Neural progenitor cell (in vitro differentiated cells): ENCODE data around the gene OTX1. TPM values are rescaled to one million over a fixed set of nuclear protein-coding genes. Genes with fewer than 3 reads are reported as not detected.
A peak's percentile ranks its signal among the peaks of the same experiment; 100 is the strongest.

ENCODE experiments used
- DNase-seq: peaks from one replicate; pipeline ENCODE4 v3.0.0-alpha.2; 2016; ENCODE audit warnings: low spot score
- H2AFZ ChIP-seq: fragments of 200-600 bp; sonication (generic); replicated peaks from 2 replicates; pipeline ENCODE4 v1.6.1; 2016; ENCODE audit warnings: antibody characterized with exemption
- H3F3A ChIP-seq: fragments of 200-600 bp; sonication (generic); 2 replicates; pipeline ENCODE4 v1.6.1; 2016; ENCODE audit warnings: antibody characterized with exemption, low read depth
- H3K27ac ChIP-seq: fragments of 200-600 bp; sonication (generic); 2 replicates; pipeline ENCODE4 v1.5.1; 2016; ENCODE audit warnings: mild to moderate bottlenecking
- H3K27me3 ChIP-seq: fragments of 200-600 bp; sonication (generic); 2 replicates; pipeline ENCODE4 v1.6.1; 2016; ENCODE audit warnings: mild to moderate bottlenecking, moderate library complexity
- H3K36me3 ChIP-seq: fragments of 200-600 bp; sonication (generic); 2 replicates; pipeline ENCODE4 v1.5.1; 2016
- H3K4me1 ChIP-seq: fragments of 200-600 bp; sonication (generic); 2 replicates; pipeline ENCODE4 v1.6.1; 2016; ENCODE audit warnings: mixed run types
- H3K4me2 ChIP-seq: fragments of 200-600 bp; sonication (generic); 2 replicates; pipeline ENCODE4 v1.6.1; 2016
- H3K4me3 ChIP-seq: fragments of 200-600 bp; sonication (generic); 2 replicates; pipeline ENCODE4 v1.5.1; 2016
- H3K79me2 ChIP-seq: fragments of 200-600 bp; sonication (generic); 2 replicates; pipeline ENCODE4 v1.6.1; 2016; ENCODE audit warnings: low read depth
- H3K9ac ChIP-seq: fragments of 200-600 bp; sonication (generic); 2 replicates; pipeline ENCODE4 v1.6.1; 2016
- H3K9me3 ChIP-seq: fragments of 200-600 bp; sonication (generic); 2 replicates; pipeline ENCODE4 v1.5.1; 2016; ENCODE audit warnings: low read depth
- H4K20me1 ChIP-seq: fragments of 200-600 bp; sonication (generic); 2 replicates; pipeline ENCODE4 v1.6.1; 2016; ENCODE audit warnings: low read depth
- H3K27ac Mint-ChIP-seq: 3 replicates; pipeline ENCODE4 v1.8.0; 2021; ENCODE audit warnings: mixed read lengths
- H3K27me3 Mint-ChIP-seq: 2 replicates; pipeline ENCODE4 v1.8.0; 2022; ENCODE audit warnings: low read depth, mild to moderate bottlenecking, inconsistent platforms, moderate library complexity, mixed read lengths; ENCODE audit not compliant: insufficient read depth
- H3K36me3 Mint-ChIP-seq: 3 replicates; pipeline ENCODE4 v1.8.0; 2021; ENCODE audit warnings: mixed read lengths
- H3K4me1 Mint-ChIP-seq: 3 replicates; pipeline ENCODE4 v1.8.0; 2021; ENCODE audit warnings: mixed read lengths
- H3K4me3 Mint-ChIP-seq: 3 replicates; pipeline ENCODE4 v1.8.0; 2021; ENCODE audit warnings: mild to moderate bottlenecking, moderate library complexity, mixed read lengths
- H3K9me3 Mint-ChIP-seq: 3 replicates; pipeline ENCODE4 v1.8.0; 2020; ENCODE audit warnings: mixed read lengths
- CTCF ChIP-seq: fragments of 200-600 bp; sonication (generic); IDR thresholded peaks from 2 replicates; pipeline ENCODE4 v1.5.1; 2017; ENCODE audit warnings: antibody characterized with exemption, mild to moderate bottlenecking
- EZH2 ChIP-seq: fragments of 200-600 bp; sonication (generic); IDR thresholded peaks from 2 replicates; pipeline ENCODE4 v1.6.1; 2017; ENCODE audit warnings: antibody characterized with exemption, mild to moderate bottlenecking, moderate library complexity
- EZH2phosphoT487 ChIP-seq: fragments of 200-600 bp; sonication (generic); IDR thresholded peaks from 2 replicates; pipeline ENCODE4 v1.6.1; 2017; ENCODE audit warnings: antibody characterized with exemption
- total RNA-seq: library from RNA; depleted of rRNA; stranded (reverse); fragments of >200 nt; gene quantifications from 2 replicates; pipeline ENCODE4 v1.2.3, GENCODE V29; 2015; ENCODE audit warnings: low replicate concordance

Gene OTX1
- total RNA-seq, 1 donor from 2014 or later: 7.9 TPM

- no peaks in the 10 kb centered on the region for H3K27me3 Mint-ChIP-seq
- peak overlapping the region; percentile 78 for H3K27ac Mint-ChIP-seq
- peaks cover 81% of the 10 kb centered on the region for H3K4me1 ChIP-seq
Measured at GRCh38 chr2:63007813-63008458, 42.7 kb upstream of the OTX1 start.

GRCh38 chr2:63008838-63009237 is 41.8 kb upstream of the OTX1 start:
- Histone ChIP-seq H3K27ac (peak overlapping the region; percentile 47), H3K4me1 (peaks cover 89% of the 10 kb centered on the region), H2AFZ (no peak overlapping the region), H3K4me3 (no peak overlapping the region), H3K4me2 (peak overlapping the region; percentile 72), H3K79me2 (peaks cover 6% of the 10 kb centered on the region), H3F3A (peaks cover 61% of the 10 kb centered on the region), H3K27me3 (no peaks in the 10 kb centered on the region), H3K9me3 (no peaks in the 10 kb centered on the region), H4K20me1 (no peaks in the 10 kb centered on the region), H3K9ac (no peak overlapping the region), H3K36me3 (no peaks in the 10 kb centered on the region)
- no peak for DNase-seq
- Mint-ChIP-seq H3K9me3 (no peaks in the 10 kb centered on the region), H3K27me3 (no peaks in the 10 kb centered on the region), H3K4me1 (peaks cover 85% of the 10 kb centered on the region), H3K36me3 (peaks cover 3% of the 10 kb centered on the region), H3K4me3 (no peak overlapping the region), H3K27ac (peak overlapping the region; percentile 88)
- TF ChIP-seq EZH2 (no peak), CTCF (no peak), EZH2phosphoT487 (no peak)

More at GRCh38 chr2:63007813-63008458, 42.7 kb upstream of the OTX1 start:
- Histone ChIP-seq H3K36me3 (no peaks in the 10 kb centered on the region), H4K20me1 (no peaks in the 10 kb centered on the region), H3F3A (peaks cover 52% of the 10 kb centered on the region), H3K9me3 (no peaks in the 10 kb centered on the region), H2AFZ (no peak overlapping the region), H3K9ac (no peak overlapping the region), H3K27ac (peak overlapping the region; percentile 47), H3K4me2 (peak overlapping the region; percentile 72), H3K27me3 (no peaks in the 10 kb centered on the region), H3K79me2 (peaks cover 6% of the 10 kb centered on the region), H3K4me3 (peak overlapping the region; percentile 11)
- Mint-ChIP-seq H3K9me3 (no peaks in the 10 kb centered on the region), H3K4me1 (peaks cover 82% of the 10 kb centered on the region), H3K4me3 (peak overlapping the region; percentile 54), H3K36me3 (peaks cover 5% of the 10 kb centered on the region)
- TF ChIP-seq EZH2 (no peak), CTCF (no peak), EZH2phosphoT487 (peak; percentile 89)
- DNase-seq: peak; percentile 80

- Histone ChIP-seq H3K27me3 (no peaks in the 10 kb centered on the region), H3K27ac (peak overlapping the region; percentile 23), H3K36me3 (no peaks in the 10 kb centered on the region), H3K9ac (no peak overlapping the region), H3K4me2 (peak overlapping the region; percentile 72), H3K4me1 (peaks cover 95% of the 10 kb centered on the region), H4K20me1 (no peaks in the 10 kb centered on the region), H2AFZ (no peak overlapping the region), H3F3A (peaks cover 68% of the 10 kb centered on the region), H3K9me3 (no peaks in the 10 kb centered on the region), H3K4me3 (no peak overlapping the region), H3K79me2 (peaks cover 6% of the 10 kb centered on the region)
- Mint-ChIP-seq H3K4me3 (no peak overlapping the region), H3K27ac (peak overlapping the region; percentile 88), H3K27me3 (no peaks in the 10 kb centered on the region), H3K4me1 (peaks cover 87% of the 10 kb centered on the region), H3K36me3 (peaks cover 3% of the 10 kb centered on the region), H3K9me3 (no peaks in the 10 kb centered on the region)
- DNase-seq: no peak
- no peak for TF ChIP-seq EZH2phosphoT487
- no peak for TF ChIP-seq CTCF
- TF ChIP-seq EZH2: no peak
Measured at GRCh38 chr2:63009490-63009889, 41.1 kb upstream of the OTX1 start.
